Measurements from ENCODE around the gene COL7A1.

The COL7A1 gene

DNA sequence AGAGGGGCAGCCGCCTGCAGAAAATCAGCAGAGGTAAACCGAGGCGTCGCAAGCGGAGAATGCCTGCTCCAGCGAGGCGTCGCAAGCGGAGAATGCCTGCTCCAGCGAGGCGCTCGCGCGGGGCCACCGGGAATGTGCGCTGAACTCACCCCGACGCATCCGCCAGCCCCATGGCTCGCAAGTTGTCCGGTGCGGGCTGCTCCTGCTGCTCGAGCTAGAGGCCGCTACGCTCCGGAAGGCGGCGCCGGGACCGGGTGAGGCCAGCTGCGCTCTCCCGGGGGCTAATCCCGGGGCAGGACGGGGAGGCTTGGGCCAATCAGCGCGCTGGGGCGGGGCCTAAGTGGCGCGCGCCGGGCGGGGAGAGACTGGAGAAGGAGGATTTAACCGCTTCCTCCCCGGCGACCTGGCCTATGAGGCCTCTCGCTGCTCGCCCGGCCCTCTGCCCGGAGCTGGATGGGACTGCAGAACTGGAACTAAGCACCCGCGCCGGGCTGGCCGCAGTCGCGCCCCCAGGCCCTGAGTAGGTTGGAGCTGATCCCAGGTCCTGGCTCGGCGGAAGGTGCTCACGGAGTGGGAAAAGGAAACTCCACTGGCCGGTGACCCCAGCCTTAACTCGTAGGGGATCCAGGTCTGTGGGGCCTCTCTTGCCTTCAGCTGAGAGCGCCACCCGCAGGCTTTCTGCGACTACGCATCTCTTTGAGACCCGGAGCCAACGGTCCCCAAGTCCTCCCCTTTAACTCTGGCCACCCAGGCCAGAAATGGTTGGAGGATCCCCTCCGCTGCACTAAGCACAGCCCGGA, 40.3 kb upstream of the COL7A1 start, which contains the start of gene SLC26A6:
SLC26A6 (minus strand) TSS at position 240 of the 800 bp plus-strand sequence; CDS start at position 172, 68 bp downstream.
- TF ChIP-seq, protein P1, sequence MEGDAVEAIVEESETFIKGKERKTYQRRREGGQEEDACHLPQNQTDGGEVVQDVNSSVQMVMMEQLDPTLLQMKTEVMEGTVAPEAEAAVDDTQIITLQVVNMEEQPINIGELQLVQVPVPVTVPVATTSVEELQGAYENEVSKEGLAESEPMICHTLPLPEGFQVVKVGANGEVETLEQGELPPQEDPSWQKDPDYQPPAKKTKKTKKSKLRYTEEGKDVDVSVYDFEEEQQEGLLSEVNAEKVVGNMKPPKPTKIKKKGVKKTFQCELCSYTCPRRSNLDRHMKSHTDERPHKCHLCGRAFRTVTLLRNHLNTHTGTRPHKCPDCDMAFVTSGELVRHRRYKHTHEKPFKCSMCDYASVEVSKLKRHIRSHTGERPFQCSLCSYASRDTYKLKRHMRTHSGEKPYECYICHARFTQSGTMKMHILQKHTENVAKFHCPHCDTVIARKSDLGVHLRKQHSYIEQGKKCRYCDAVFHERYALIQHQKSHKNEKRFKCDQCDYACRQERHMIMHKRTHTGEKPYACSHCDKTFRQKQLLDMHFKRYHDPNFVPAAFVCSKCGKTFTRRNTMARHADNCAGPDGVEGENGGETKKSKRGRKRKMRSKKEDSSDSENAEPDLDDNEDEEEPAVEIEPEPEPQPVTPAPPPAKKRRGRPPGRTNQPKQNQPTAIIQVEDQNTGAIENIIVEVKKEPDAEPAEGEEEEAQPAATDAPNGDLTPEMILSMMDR (IDR thresholded peaks at IDR 0.05; ENCODE audit: low read depth, low read length, missing control alignments): peak; percentile 63
- DNase-seq (ENCODE audit: extremely low read depth, low read depth): peak; percentile 72
- H3K4me3 ChIP-seq (replicated peaks; ENCODE audit: low read depth, low read length): peak within 1 kb of the TSS; percentile 91

- H3K4me3 ChIP-seq (replicated peaks; ENCODE audit: low read depth, low read length): peak overlapping the region; percentile 91
- TF ChIP-seq, protein P1 (IDR thresholded peaks at IDR 0.05; ENCODE audit: low read depth, low read length, missing control alignments): no peak
- peak; percentile 29 for DNase-seq (ENCODE audit: extremely low read depth, low read depth)
Measured at GRCh38 chr3:48634661-48635221, 39.6 kb upstream of the COL7A1 start.

DNA sequence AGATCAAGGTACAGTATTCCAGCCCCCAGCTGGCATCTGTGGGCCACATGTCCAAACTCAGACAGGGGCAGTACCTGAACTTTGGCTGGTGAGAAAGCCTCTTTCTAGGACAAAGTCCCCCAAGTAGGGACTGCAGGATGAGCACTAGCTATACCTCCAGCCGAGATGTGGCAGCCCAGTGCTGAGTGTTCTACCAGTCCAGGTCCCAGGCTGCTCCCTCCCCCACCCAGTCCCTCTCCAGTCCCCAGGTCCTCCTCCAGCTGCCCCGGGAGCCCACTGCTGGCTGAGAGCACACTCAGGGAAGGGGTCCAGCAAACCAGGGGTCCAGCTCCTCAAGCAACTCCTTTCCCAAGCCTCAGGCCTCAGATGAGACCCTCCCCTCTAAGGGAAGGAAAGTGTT, 38.6 kb upstream of the COL7A1 start:
- no peak for DNase-seq (ENCODE audit: extremely low read depth, low read depth)
- TF ChIP-seq, protein P1 (IDR thresholded peaks at IDR 0.05; ENCODE audit: low read depth, low read length, missing control alignments): no peak
- H3K4me3 ChIP-seq (replicated peaks; ENCODE audit: low read depth, low read length): peak overlapping the region; percentile 91

DNA sequence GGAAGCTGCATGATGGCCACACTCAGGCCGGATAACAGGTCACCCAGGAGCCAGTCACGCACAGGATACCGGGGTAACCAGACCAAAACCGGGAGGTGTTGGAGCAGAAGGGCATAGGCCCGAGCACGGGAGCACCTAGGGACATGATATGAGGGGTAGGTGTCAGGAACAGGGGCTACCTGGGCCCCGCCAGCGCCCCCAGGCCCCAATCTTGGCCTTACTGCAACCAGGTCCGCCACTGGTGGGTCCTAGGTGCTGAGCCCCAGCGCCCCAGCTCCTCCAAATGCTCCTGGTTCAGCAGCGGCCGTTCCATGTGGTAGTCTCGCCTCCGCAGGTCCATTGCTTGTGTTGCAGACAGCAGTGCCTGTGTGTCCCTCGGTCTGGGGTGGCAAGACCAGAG, 38.1 kb upstream of the COL7A1 start:
- TF ChIP-seq, protein P1 (IDR thresholded peaks at IDR 0.05; ENCODE audit: low read depth, low read length, missing control alignments): no peak
- H3K4me3 ChIP-seq (replicated peaks; ENCODE audit: low read depth, low read length): no peak overlapping the region
- DNase-seq (ENCODE audit: extremely low read depth, low read depth): no peak

DNA sequence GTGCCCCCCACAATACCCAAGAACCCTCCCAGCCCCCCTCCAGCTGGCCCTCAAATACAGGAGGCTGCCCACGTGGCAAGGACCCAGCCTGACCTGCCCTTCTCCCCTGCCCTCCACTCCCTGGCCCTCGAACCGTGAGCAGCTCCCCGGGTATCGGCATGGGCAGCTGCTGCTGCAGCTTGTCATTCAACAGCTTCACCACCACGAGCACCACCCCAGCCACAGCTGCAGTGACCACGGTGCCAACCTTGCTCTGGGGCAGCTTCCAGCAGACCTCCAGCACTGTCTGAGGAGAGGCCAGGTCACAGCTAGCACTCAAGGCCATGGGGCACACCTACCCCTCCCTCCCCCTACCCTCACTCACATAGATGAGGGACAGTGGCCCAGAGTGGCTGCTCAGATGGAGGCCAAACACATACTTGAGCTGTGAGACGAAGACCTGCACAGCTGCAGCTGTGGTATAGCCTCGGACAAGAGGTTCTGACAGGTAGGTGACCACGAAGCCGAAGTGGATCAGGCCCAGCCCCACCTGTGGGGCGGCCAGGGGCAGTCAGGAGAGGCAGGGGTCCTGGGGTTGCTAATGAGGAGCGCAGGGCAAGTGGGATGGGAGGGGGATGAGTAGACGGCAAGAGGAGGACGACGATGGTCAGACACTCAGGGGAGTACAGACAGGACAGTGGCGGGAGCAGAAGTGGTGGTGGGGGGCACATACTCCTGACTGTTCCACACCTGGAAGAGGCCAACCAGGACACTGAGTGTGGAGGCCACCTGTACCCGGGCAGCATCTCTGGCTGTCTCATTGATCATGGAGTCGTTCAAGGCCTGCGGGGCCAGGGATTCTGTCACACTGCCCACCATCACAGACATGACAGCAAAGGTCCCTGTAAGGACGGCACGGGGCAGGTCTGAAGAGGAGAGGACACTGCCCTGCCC, 36.7 kb upstream of the COL7A1 start:
- no peak overlapping the region for H3K4me3 ChIP-seq (replicated peaks; ENCODE audit: low read depth, low read length)
- TF ChIP-seq, protein P1 (IDR thresholded peaks at IDR 0.05; ENCODE audit: low read depth, low read length, missing control alignments): no peak
- DNase-seq (ENCODE audit: extremely low read depth, low read depth): no peak

GRCh38 chr3:48630833-48631232, 35.7 kb upstream of the COL7A1 start:
- DNase-seq (ENCODE audit: extremely low read depth, low read depth): no peak
- TF ChIP-seq, protein P1 (IDR thresholded peaks at IDR 0.05; ENCODE audit: low read depth, low read length, missing control alignments): no peak
- H3K4me3 ChIP-seq (replicated peaks; ENCODE audit: low read depth, low read length): no peak overlapping the region

All from HFF-Myc (cell line).